Sigmoid colon (tissue), 4 donors: ENCODE measurements around the gene NUFIP1.

Experiments
- CTCF ChIP-seq, 4 experiments: fragments of 450-650 bp in 3 of 4; fragments of 200-600 bp in 1 of 4; IDR thresholded peaks; one replicate each; pipeline ENCODE4 v1.5.1; 2016 to 2019; ENCODE audit warnings: antibody characterized with exemption in 4 of 4, mild to moderate bottlenecking in 3 of 4, moderate library complexity in 2 of 4
- EP300 ChIP-seq, 4 donors: sonication (generic); formaldehyde crosslinking; IDR thresholded peaks; one replicate each; pipeline ENCODE4 v1.6.1; 2017; ENCODE audit warnings: antibody characterized with exemption in 4 of 4
- POLR2A ChIP-seq, 2 donors: fragments of 450-650 bp; IDR thresholded peaks; one replicate each; pipeline ENCODE4 v1.6.1; 2016; ENCODE audit warnings: antibody characterized with exemption in 2 of 2, mild to moderate bottlenecking in 2 of 2, moderate library complexity in 2 of 2
- POLR2AphosphoS5 ChIP-seq, 4 donors: sonication (generic); formaldehyde crosslinking; IDR thresholded peaks; one replicate each; pipeline ENCODE4 v1.6.1; 2017; ENCODE audit warnings: antibody characterized with exemption in 4 of 4

GRCh38 chr13:44912278-44913016, 76.8 kb downstream of the NUFIP1 start:
- TF ChIP-seq CTCF (IDR thresholded peaks at IDR 0.05), result no peak
- no peak for TF ChIP-seq POLR2AphosphoS5 (IDR thresholded peaks at IDR 0.05)
- no peak for TF ChIP-seq POLR2A (IDR thresholded peaks at IDR 0.05)
- TF ChIP-seq EP300 (IDR thresholded peaks at IDR 0.05), result no peak
